ENCODE data around the gene IFTAP. TPM values are rescaled to one million over a fixed set of nuclear protein-coding genes. Genes with fewer than 3 reads are reported as not detected.

IFTAP gene
- total and polyA plus RNA-seq, 10 of the 15 experiments (the other 5 are each of a cell fraction or from before 2014, with no cell fraction given) = 0.32 to 1.0 (median 0.63) TPM; not detected in 2

- Histone ChIP-seq H2AFZ (ENCODE audit: control insufficient read depth, low read depth, low read length) (no peak overlapping the region), H3K79me2 (ENCODE audit: control insufficient read depth, insufficient read depth, low read length) (no peaks in the 10 kb centered on the region), H3K36me3 (ENCODE audit: control insufficient read depth in 2 of 2, insufficient read depth in 2 of 2, low read length in 1 of 2) (no peaks in the 10 kb centered on the region), H3K4me2 (ENCODE audit: control insufficient read depth, insufficient read depth) (peak overlapping the region; percentile 28), H3K27me3 (replicated peaks in 1 of 2; ENCODE audit: control insufficient read depth in 2 of 2, insufficient read depth in 2 of 2, low read length in 1 of 2) (no peaks in the 10 kb centered on the region; a peak in 1 of 4 replicates), H4K20me1 (ENCODE audit: control insufficient read depth, insufficient read depth) (no peaks in the 10 kb centered on the region), H3K9ac (ENCODE audit: control insufficient read depth, insufficient read depth, low read length) (no peak overlapping the region), H3K4me3 (no peak overlapping the region), H3K9me3 (replicated peaks; ENCODE audit: control insufficient read depth, insufficient read depth, low read length) (no peaks in the 10 kb centered on the region), H3K27ac (ENCODE audit: control insufficient read depth, insufficient read depth) (no peak overlapping the region), H3K4me1 (ENCODE audit: control insufficient read depth, insufficient read depth, low read length) (no peaks in the 10 kb centered on the region)
- BruUV-seq (replicated peaks) = no TSS peak
- SMC1A ChIA-PET (ENCODE audit: uncharacterized antibody, unreplicated experiment) = interaction anchor here (0.9 kb wide), 1 partner anchor 12 kb away, joined by 3 read pairs; no protein-coding TSS in a partner anchor
- FAIRE-seq (no peak), ATAC-seq (peak; percentile 45), DNase-seq (ENCODE audit: low read depth, low spot score) (no peak)
- 23% methylated on average over 6 of the region's 6 CpGs for WGBS (ENCODE audit: insufficient coverage, insufficient replicate concordance, low lambda C conversion rate, missing lambda C conversion rate)
- intact Hi-C loops (cut with micrococcal nuclease; ENCODE audit: unreplicated experiment) = no loop called here
- POLR2A ChIA-PET = no interaction called here
- RAD21 ChIA-PET (ENCODE audit: unreplicated experiment) = interaction anchor here (0.6 kb wide), 2 partner anchors 106 to 264 kb away, joined by 3 read pairs; no protein-coding TSS in a partner anchor
- CTCF ChIA-PET = no interaction called here
- in situ Hi-C loops (cut with MboI) = no loop called here
- TF ChIP-seq MYC (IDR thresholded peaks at IDR 0.05; ENCODE audit: insufficient read depth, insufficient read length, insufficient replicate concordance, low read length, severe bottlenecking) (no peak), MEF2B (IDR thresholded peaks at IDR 0.05; ENCODE audit: partially characterized antibody, poor library complexity, severe bottlenecking) (peak; percentile 78), TARDBP (IDR thresholded peaks at IDR 0.05; ENCODE audit: borderline replicate concordance) (no peak), ZSCAN29 (IDR thresholded peaks at IDR 0.05) (no peak), NFXL1 (IDR thresholded peaks at IDR 0.05; ENCODE audit: borderline replicate concordance) (no peak), POU2F2 (IDR thresholded peaks at IDR 0.05; ENCODE audit: borderline replicate concordance, low read depth, low read length) (peak; percentile 91; the same call in 2 of the 3 replicates), CREM (IDR thresholded peaks at IDR 0.05; ENCODE audit: low read depth) (no peak), MTA2 (IDR thresholded peaks at IDR 0.05; ENCODE audit: low read depth) (peak; percentile 7; the same call in 1 of the 2 replicates), NR2C2 (IDR thresholded peaks at IDR 0.05; ENCODE audit: borderline replicate concordance, control insufficient read depth, insufficient read length, low read depth) (no peak), PKNOX1 (IDR thresholded peaks at IDR 0.05) (peak; percentile 30; the same call in 1 of the 2 replicates), SMC3 (IDR thresholded peaks at IDR 0.05; ENCODE audit: borderline replicate concordance, low read length) (no peak), KDM1A (IDR thresholded peaks at IDR 0.05; ENCODE audit: borderline replicate concordance) (no peak), BCLAF1 (IDR thresholded peaks at IDR 0.05) (no peak), RUNX3 (IDR thresholded peaks at IDR 0.05; ENCODE audit: low read length) (peak; percentile 76)
- TF ChIP-seq, protein P1, sequence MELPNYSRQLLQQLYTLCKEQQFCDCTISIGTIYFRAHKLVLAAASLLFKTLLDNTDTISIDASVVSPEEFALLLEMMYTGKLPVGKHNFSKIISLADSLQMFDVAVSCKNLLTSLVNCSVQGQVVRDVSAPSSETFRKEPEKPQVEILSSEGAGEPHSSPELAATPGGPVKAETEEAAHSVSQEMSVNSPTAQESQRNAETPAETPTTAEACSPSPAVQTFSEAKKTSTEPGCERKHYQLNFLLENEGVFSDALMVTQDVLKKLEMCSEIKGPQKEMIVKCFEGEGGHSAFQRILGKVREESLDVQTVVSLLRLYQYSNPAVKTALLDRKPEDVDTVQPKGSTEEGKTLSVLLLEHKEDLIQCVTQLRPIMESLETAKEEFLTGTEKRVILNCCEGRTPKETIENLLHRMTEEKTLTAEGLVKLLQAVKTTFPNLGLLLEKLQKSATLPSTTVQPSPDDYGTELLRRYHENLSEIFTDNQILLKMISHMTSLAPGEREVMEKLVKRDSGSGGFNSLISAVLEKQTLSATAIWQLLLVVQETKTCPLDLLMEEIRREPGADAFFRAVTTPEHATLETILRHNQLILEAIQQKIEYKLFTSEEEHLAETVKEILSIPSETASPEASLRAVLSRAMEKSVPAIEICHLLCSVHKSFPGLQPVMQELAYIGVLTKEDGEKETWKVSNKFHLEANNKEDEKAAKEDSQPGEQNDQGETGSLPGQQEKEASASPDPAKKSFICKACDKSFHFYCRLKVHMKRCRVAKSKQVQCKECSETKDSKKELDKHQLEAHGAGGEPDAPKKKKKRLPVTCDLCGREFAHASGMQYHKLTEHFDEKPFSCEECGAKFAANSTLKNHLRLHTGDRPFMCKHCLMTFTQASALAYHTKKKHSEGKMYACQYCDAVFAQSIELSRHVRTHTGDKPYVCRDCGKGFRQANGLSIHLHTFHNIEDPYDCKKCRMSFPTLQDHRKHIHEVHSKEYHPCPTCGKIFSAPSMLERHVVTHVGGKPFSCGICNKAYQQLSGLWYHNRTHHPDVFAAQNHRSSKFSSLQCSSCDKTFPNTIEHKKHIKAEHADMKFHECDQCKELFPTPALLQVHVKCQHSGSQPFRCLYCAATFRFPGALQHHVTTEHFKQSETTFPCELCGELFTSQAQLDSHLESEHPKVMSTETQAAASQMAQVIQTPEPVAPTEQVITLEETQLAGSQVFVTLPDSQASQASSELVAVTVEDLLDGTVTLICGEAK (IDR thresholded peaks at IDR 0.05; ENCODE audit: borderline replicate concordance) = no peak
These were observed 11.2 kb downstream of the IFTAP start for GRCh38 chr11:36605221-36606216.
